Measurements from ENCODE around the gene B4GALT5. TPM values are rescaled to one million over a fixed set of nuclear protein-coding genes. Genes with fewer than 3 reads are reported as not detected.

B4GALT5 gene
- total RNA-seq, 1 donor from 2014 or later: 46.1 TPM

GRCh38 chr20:49590163-49591017, 123.3 kb downstream of the B4GALT5 start:
- H3K9me3 ChIP-seq: no peaks in the 10 kb centered on the region
- H3K36me3 ChIP-seq: no peaks in the 10 kb centered on the region
- no peak overlapping the region for H3K4me3 ChIP-seq
- H3K27ac ChIP-seq: no peak overlapping the region
- DNase-seq (no peak), ATAC-seq (no peak)
- TF ChIP-seq, protein P1, sequence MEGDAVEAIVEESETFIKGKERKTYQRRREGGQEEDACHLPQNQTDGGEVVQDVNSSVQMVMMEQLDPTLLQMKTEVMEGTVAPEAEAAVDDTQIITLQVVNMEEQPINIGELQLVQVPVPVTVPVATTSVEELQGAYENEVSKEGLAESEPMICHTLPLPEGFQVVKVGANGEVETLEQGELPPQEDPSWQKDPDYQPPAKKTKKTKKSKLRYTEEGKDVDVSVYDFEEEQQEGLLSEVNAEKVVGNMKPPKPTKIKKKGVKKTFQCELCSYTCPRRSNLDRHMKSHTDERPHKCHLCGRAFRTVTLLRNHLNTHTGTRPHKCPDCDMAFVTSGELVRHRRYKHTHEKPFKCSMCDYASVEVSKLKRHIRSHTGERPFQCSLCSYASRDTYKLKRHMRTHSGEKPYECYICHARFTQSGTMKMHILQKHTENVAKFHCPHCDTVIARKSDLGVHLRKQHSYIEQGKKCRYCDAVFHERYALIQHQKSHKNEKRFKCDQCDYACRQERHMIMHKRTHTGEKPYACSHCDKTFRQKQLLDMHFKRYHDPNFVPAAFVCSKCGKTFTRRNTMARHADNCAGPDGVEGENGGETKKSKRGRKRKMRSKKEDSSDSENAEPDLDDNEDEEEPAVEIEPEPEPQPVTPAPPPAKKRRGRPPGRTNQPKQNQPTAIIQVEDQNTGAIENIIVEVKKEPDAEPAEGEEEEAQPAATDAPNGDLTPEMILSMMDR (IDR thresholded peaks at IDR 0.05): no peak
- H3K4me1 ChIP-seq: peaks cover 46% of the 10 kb centered on the region
- intact Hi-C loops (cut with DNase I): no loop called here
- H3K27me3 ChIP-seq: no peaks in the 10 kb centered on the region

DNA sequence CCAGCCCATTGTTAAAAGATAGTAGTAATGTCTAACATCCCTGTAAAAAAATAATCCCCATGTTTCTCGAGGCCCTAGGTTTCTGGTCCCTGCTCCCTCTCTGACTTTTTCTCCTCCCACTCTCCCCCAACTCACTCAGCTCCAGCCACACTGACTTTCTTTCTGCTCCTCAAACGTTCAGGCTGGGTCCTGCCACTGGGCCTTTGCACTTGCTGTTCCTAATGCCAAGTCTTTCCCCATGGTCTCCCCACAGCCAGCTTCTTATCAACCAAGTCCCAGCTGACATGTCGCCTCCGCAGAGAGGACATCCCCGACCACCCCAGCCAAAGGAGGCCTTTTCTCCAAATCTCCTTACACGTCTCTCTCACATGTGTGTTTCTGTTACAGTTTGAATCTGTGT, 123.9 kb downstream of the B4GALT5 start:
- TF ChIP-seq, protein P1 (IDR thresholded peaks at IDR 0.05): no peak
- intact Hi-C loops (cut with DNase I): no loop called here
- no peaks in the 10 kb centered on the region for H3K36me3 ChIP-seq
- H3K27me3 ChIP-seq: no peaks in the 10 kb centered on the region
- H3K27ac ChIP-seq: no peak overlapping the region
- ATAC-seq: no peak
- DNase-seq: no peak
- no peak overlapping the region for H3K4me3 ChIP-seq
- H3K4me1 ChIP-seq: peaks cover 40% of the 10 kb centered on the region
- H3K9me3 ChIP-seq: no peaks in the 10 kb centered on the region

DNA sequence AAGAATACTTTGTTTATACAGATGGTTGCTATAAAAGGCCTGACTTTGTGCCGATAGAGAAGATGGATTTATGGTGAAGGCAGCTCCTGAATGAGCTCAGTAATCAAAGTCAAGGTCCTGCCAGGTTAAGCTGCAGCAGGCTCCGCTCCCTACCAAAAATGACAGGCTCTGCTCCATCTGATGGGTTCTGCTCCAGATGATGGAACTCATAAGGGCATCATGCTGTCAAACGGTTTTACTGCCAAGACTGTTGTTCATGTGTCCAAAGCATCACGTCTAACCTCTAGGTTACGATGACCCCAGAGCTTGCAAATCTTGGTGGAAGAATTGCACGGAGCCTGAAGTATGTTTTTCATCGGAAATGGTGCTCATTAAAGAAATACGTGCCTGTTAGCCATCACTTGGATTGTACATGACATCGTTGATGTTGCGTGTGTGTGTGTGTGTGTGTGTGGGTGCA, 126.5 kb downstream of the B4GALT5 start:
- intact Hi-C loops (cut with DNase I): no loop called here

GRCh38 chr20:49585585-49586245, 128.0 kb downstream of the B4GALT5 start:
- TF ChIP-seq, protein P1 (IDR thresholded peaks at IDR 0.05): no peak
- H3K4me1 ChIP-seq: peaks cover 28% of the 10 kb centered on the region
- no peak overlapping the region for H3K27ac ChIP-seq
- no peaks in the 10 kb centered on the region for H3K9me3 ChIP-seq
- intact Hi-C loops (cut with DNase I): no loop called here
- DNase-seq (no peak), ATAC-seq (no peak)
- no peaks in the 10 kb centered on the region for H3K36me3 ChIP-seq
- no peaks in the 10 kb centered on the region for H3K27me3 ChIP-seq
- no peak overlapping the region for H3K4me3 ChIP-seq

More for the DNA sequence above, 126.5 kb downstream of the B4GALT5 start:
- ATAC-seq (no peak), DNase-seq (no peak)
- no peaks in the 10 kb centered on the region for H3K27me3 ChIP-seq
- TF ChIP-seq, protein P1 (IDR thresholded peaks at IDR 0.05): no peak
- no peaks in the 10 kb centered on the region for H3K9me3 ChIP-seq
- no peak overlapping the region for H3K4me3 ChIP-seq
- no peak overlapping the region for H3K27ac ChIP-seq
- H3K36me3 ChIP-seq: no peaks in the 10 kb centered on the region
- peaks cover 38% of the 10 kb centered on the region for H3K4me1 ChIP-seq

GRCh38 chr20:49584418-49585382, 129.0 kb downstream of the B4GALT5 start:
- ATAC-seq: peak; percentile 26
- no peaks in the 10 kb centered on the region for H3K9me3 ChIP-seq
- peaks cover 30% of the 10 kb centered on the region for H3K4me1 ChIP-seq
- no peak for DNase-seq
- no peak overlapping the region for H3K4me3 ChIP-seq
- no peaks in the 10 kb centered on the region for H3K27me3 ChIP-seq
- H3K36me3 ChIP-seq: no peaks in the 10 kb centered on the region
- intact Hi-C loops (cut with DNase I): no loop called here
- peak overlapping the region; percentile 55 for H3K27ac ChIP-seq
- TF ChIP-seq, protein P1 (IDR thresholded peaks at IDR 0.05): no peak
